GM21526 (cell line): Measurements from ENCODE around the gene LMNTD2.
A peak's percentile ranks its signal among the peaks of the same experiment; 100 is the strongest.

Experiments
- ATAC-seq: cut with Tn5 transposase; IDR thresholded peaks from one replicate; pipeline ENCODE4 v1.9.1; 2021; ENCODE audit warnings: moderate library complexity; ENCODE audit not compliant: unreplicated experiment, low FRiP score

LMNTD2 gene

GRCh38 chr11:560305-561147 is at the start of gene LMNTD2, which contains the start of gene RASSF7:
Gene LMNTD2 (minus strand): TSS chr11:560738. CDS start chr11:560716, 22 bp downstream.
Gene RASSF7 (plus strand): TSS chr11:560970. CDS start chr11:561769, 799 bp downstream.
- ATAC-seq, result peak; percentile 56

GRCh38 chr11:609341-609811 is 48.8 kb upstream of the LMNTD2 start:
- no peak for ATAC-seq

- no peak for ATAC-seq
Measured at GRCh38 chr11:608791-609251, 48.3 kb upstream of the LMNTD2 start.

- no peak for ATAC-seq
Measured at GRCh38 chr11:607971-608659, 47.6 kb upstream of the LMNTD2 start.

- ATAC-seq, result no peak
Measured at GRCh38 chr11:607020-607780, 46.7 kb upstream of the LMNTD2 start.

- ATAC-seq, result no peak
Measured at GRCh38 chr11:606245-606644, 45.7 kb upstream of the LMNTD2 start.

GRCh38 chr11:605286-606129 is 45.0 kb upstream of the LMNTD2 start:
- no peak for ATAC-seq

GRCh38 chr11:603154-603553 is 42.6 kb upstream of the LMNTD2 start:
- no peak for ATAC-seq

GRCh38 chr11:601573-602245 is 41.2 kb upstream of the LMNTD2 start:
- ATAC-seq, result no peak

GRCh38 chr11:598005-598680 is 37.6 kb upstream of the LMNTD2 start:
- ATAC-seq, result no peak

- no peak for ATAC-seq
Measured at GRCh38 chr11:597166-597725, 36.7 kb upstream of the LMNTD2 start.

GRCh38 chr11:596374-596773 is 35.8 kb upstream of the LMNTD2 start:
- ATAC-seq, result no peak

- ATAC-seq, result no peak
Measured at GRCh38 chr11:595400-595799, 34.9 kb upstream of the LMNTD2 start.

GRCh38 chr11:593347-593746 is 32.8 kb upstream of the LMNTD2 start:
- ATAC-seq, result no peak

- ATAC-seq, result no peak
Measured at GRCh38 chr11:592918-593317, 32.4 kb upstream of the LMNTD2 start.

- ATAC-seq, result no peak
Measured at GRCh38 chr11:592501-592900, 32.0 kb upstream of the LMNTD2 start.

- no peak for ATAC-seq
Measured at GRCh38 chr11:590997-591396, 30.5 kb upstream of the LMNTD2 start.

- ATAC-seq, result no peak
Measured at GRCh38 chr11:589798-590197, 29.3 kb upstream of the LMNTD2 start.
